HCT116 (cell line): Measurements from ENCODE around the gene EML3. TPM values are rescaled to one million over a fixed set of nuclear protein-coding genes. Genes with fewer than 3 reads are reported as not detected.

Experiments
- ATAC-seq: fragments of 200-7000 bp; cut with Tn5 transposase; 2 replicates; pipeline ENCODE4 v1.9.1; 2020; ENCODE audit warnings: mild to moderate bottlenecking, moderate library complexity
- BruUV-seq: library from RNA; stranded (reverse); fragments of 400-500 nt; replicated peaks from 2 replicates; lab custom pipeline; 2021; lab: Mats Ljungman, UMichigan
- CTCF ChIA-PET: fragments of 300-600 bp; sonication (Branson Sonifier 250); formaldehyde crosslinking; loops from one replicate; lab custom pipeline; 2021; ENCODE audit warnings: antibody characterized with exemption; lab: Charles Lee
- POLR2A ChIA-PET: fragments of 300-600, 350-600 bp; sonication (Branson Sonifier 250); formaldehyde crosslinking; loops from one replicate; lab custom pipeline; 2021; ENCODE audit warnings: antibody characterized with exemption; lab: Charles Lee
- RAD21 ChIA-PET, 2 experiments: fragments of 300-600 bp; sonication (Branson Sonifier 250); formaldehyde crosslinking; loops; one replicate each; lab custom pipeline; 2023; ENCODE audit warnings: low total read pairs in 2 of 2; ENCODE audit not compliant: uncharacterized antibody in 2 of 2, unreplicated experiment in 2 of 2, low non-redundant PET in 1 of 2; lab: Charles Lee
- DNase-seq: peaks from one replicate; pipeline ENCODE4 v3.0.0-alpha.2; 2010; ENCODE audit warnings: low read depth, low spot score
- H2AFZ ChIP-seq: fragments of 200-600 bp; shearing (Covaris generic), sonication (generic); 2 replicates; pipeline ENCODE4 v1.6.1; 2017; ENCODE audit warnings: low read depth, mixed run types, mixed read lengths, antibody characterized with exemption, low read length; ENCODE audit not compliant: poor library complexity, severe bottlenecking
- H3K27ac ChIP-seq: 2 replicates; pipeline ENCODE4 v1.5.1; 2012; ENCODE audit warnings: low read depth, low read length
- H3K27me3 ChIP-seq: fragments of 200-600 bp; sonication (generic); 2 replicates; pipeline ENCODE4 v1.6.1; 2016; ENCODE audit warnings: mixed run types, low read length, mixed read lengths; ENCODE audit not compliant: insufficient read depth
- H3K36me3 ChIP-seq, 2 experiments: fragments of 200-500 bp in 1 of 2; fragments of 200-600 bp in 1 of 2; sonication (Bioruptor generic) in 1 of 2; sonication (generic) in 1 of 2; 2 replicates each; pipeline versions ENCODE4 v1.5.1 to v1.6.1; 2014 to 2016; ENCODE audit warnings: low read length in 2 of 2, inconsistent platforms in 1 of 2, mixed read lengths in 1 of 2, mixed run types in 1 of 2; ENCODE audit not compliant: insufficient read depth in 2 of 2, control insufficient read depth in 1 of 2
- H3K4me1 ChIP-seq, 2 experiments: fragments of 200-600 bp in 1 of 2; sonication (generic) in 1 of 2; 2 replicates each; pipeline versions ENCODE4 v1.5.1 to v1.6.1; 2012 to 2017; ENCODE audit warnings: low read length in 2 of 2, inconsistent platforms in 1 of 2, mild to moderate bottlenecking in 1 of 2, mixed read lengths in 1 of 2, mixed run types in 1 of 2, moderate library complexity in 1 of 2; ENCODE audit not compliant: insufficient read depth in 2 of 2, control insufficient read depth in 1 of 2
- H3K4me2 ChIP-seq: fragments of 200-600 bp; sonication (generic); 2 replicates; pipeline ENCODE4 v1.6.1; 2017; ENCODE audit warnings: mixed run types, low read length, mixed read lengths
- H3K4me3 ChIP-seq, 2 experiments: fragments of 200-600 bp in 1 of 2; sonication (generic) in 1 of 2; replicated peaks in 1 of 2; 2 replicates each; pipeline ENCODE4 v1.5.1; 2011 to 2016; ENCODE audit warnings: low read length in 2 of 2, control low read depth in 1 of 2, low read depth in 1 of 2, mild to moderate bottlenecking in 1 of 2, mixed read lengths in 1 of 2, mixed run types in 1 of 2
- H3K79me2 ChIP-seq: fragments of 200-600 bp; sonication (generic); 2 replicates; pipeline ENCODE4 v1.6.1; 2017; ENCODE audit warnings: mild to moderate bottlenecking, mixed run types, low read length, moderate library complexity, mixed read lengths; ENCODE audit not compliant: insufficient read depth
- H3K9ac ChIP-seq: fragments of 200-600 bp; sonication (generic); 2 replicates; pipeline ENCODE4 v1.6.1; 2016; ENCODE audit warnings: low read length, mixed read lengths
- H3K9me2 ChIP-seq: fragments of 200-600 bp; sonication (generic), shearing (Covaris generic); 2 replicates; pipeline ENCODE4 v1.6.1; 2017; ENCODE audit warnings: mixed run types, mild to moderate bottlenecking, moderate library complexity; ENCODE audit not compliant: insufficient read depth
- H3K9me3 ChIP-seq, 2 experiments: fragments of 200-500 bp in 1 of 2; fragments of 200-600 bp in 1 of 2; sonication (Bioruptor generic) in 1 of 2; sonication (generic) in 1 of 2; 2 replicates each; pipeline ENCODE4 v1.6.1; 2014 to 2017; ENCODE audit warnings: low read length in 2 of 2, mixed read lengths in 2 of 2, inconsistent platforms in 1 of 2, low read depth in 1 of 2, mild to moderate bottlenecking in 1 of 2, mixed run types in 1 of 2, moderate library complexity in 1 of 2; ENCODE audit not compliant: control insufficient read depth in 1 of 2, insufficient read depth in 1 of 2
- H4K20me1 ChIP-seq: fragments of 200-600 bp; sonication (generic), shearing (Covaris generic); 2 replicates; pipeline ENCODE4 v1.6.1; 2017; ENCODE audit warnings: mixed run types, mild to moderate bottlenecking, moderate library complexity; ENCODE audit not compliant: insufficient read depth
- ATF3 ChIP-seq: IDR thresholded peaks from 2 replicates; pipeline ENCODE4 v1.6.1; 2012
- CBX3 ChIP-seq: IDR thresholded peaks from 2 replicates; pipeline ENCODE4 v1.6.1; 2012; ENCODE audit warnings: low read depth
- CTCF ChIP-seq, 3 experiments: fragments of 200-600 bp in 1 of 3; sonication (generic) in 1 of 3; IDR thresholded peaks in 2 of 3; conservative IDR thresholded peaks in 1 of 3; 2 replicates each; pipeline ENCODE4 v1.5.1; 2012 to 2017; ENCODE audit warnings: low read depth in 2 of 3, low read length in 2 of 3, antibody characterized with exemption in 1 of 3, borderline replicate concordance in 1 of 3, control low read depth in 1 of 3, mild to moderate bottlenecking in 1 of 3, mixed read lengths in 1 of 3, mixed run types in 1 of 3, moderate library complexity in 1 of 3; ENCODE audit not compliant: insufficient read depth in 1 of 3
- EGR1 ChIP-seq: IDR thresholded peaks from 2 replicates; pipeline ENCODE4 v1.6.1; 2012; ENCODE audit warnings: low read depth
- EZH2 ChIP-seq: fragments of 200-600 bp; sonication (generic); IDR thresholded peaks from 2 replicates; pipeline ENCODE4 v1.6.1; 2017; ENCODE audit warnings: antibody characterized with exemption, mixed run types
- EZH2phosphoT487 ChIP-seq: fragments of 200-600 bp; IDR thresholded peaks from 2 replicates; pipeline ENCODE4 v1.6.1; 2018; ENCODE audit warnings: antibody characterized with exemption, borderline replicate concordance
- FOSL1 ChIP-seq: IDR thresholded peaks from 2 replicates; pipeline ENCODE4 v1.6.1; 2012; ENCODE audit warnings: low read depth
- JUND ChIP-seq: IDR thresholded peaks from 2 replicates; pipeline ENCODE4 v1.6.1; 2012
- MAX ChIP-seq: IDR thresholded peaks from 2 replicates; pipeline ENCODE4 v1.6.1; 2012
- POLR2A ChIP-seq: IDR thresholded peaks from 2 replicates; pipeline ENCODE4 v1.7.0; 2011; ENCODE audit warnings: borderline replicate concordance; ENCODE audit not compliant: insufficient read depth, insufficient read length; ENCODE audit errors: extremely low read depth
- POLR2AphosphoS5 ChIP-seq: IDR thresholded peaks from 2 replicates; pipeline ENCODE4 v1.6.1; 2011; ENCODE audit warnings: mild to moderate bottlenecking, low read depth, low read length, moderate library complexity
- REST ChIP-seq: IDR thresholded peaks from 2 replicates; pipeline ENCODE4 v1.6.1; 2012; ENCODE audit warnings: low read depth
- SIN3A ChIP-seq: IDR thresholded peaks from 2 replicates; pipeline ENCODE4 v1.6.1; 2012; ENCODE audit warnings: low read depth
- SP1 ChIP-seq: IDR thresholded peaks from 2 replicates; pipeline ENCODE4 v1.6.1; 2012; ENCODE audit warnings: low read depth
- TCF7L2 ChIP-seq: IDR thresholded peaks from 2 replicates; pipeline ENCODE4 v1.7.0; 2011; ENCODE audit warnings: borderline replicate concordance, inconsistent platforms; ENCODE audit not compliant: insufficient read depth, insufficient read length; ENCODE audit errors: extremely low read depth
- YY1 ChIP-seq: IDR thresholded peaks from 2 replicates; pipeline ENCODE4 v1.6.1; 2011; ENCODE audit warnings: low read length, low read depth, moderate library complexity, mild to moderate bottlenecking; ENCODE audit not compliant: insufficient replicate concordance; ENCODE audit errors: extremely low read depth
- ZFX ChIP-seq: fragments of 450-650 bp; IDR thresholded peaks from 2 replicates; pipeline ENCODE4 v1.6.1; 2017
- intact Hi-C: fragments of 100-400 bp; cut with micrococcal nuclease; formaldehyde crosslinking; loops from 2 replicates; pipeline ENCODE4 v1.10.0; 2022
- total RNA-seq: library from RNA; stranded (reverse); gene quantifications from one replicate; pipeline ENCODE4 v1.2.1, GENCODE V29; 2021; ENCODE audit not compliant: unreplicated experiment
- TF ChIP-seq, protein P1 (sequence below): IDR thresholded peaks from 2 replicates; pipeline ENCODE4 v1.6.1; 2011; ENCODE audit warnings: mild to moderate bottlenecking, low read length, moderate library complexity; ENCODE audit not compliant: insufficient replicate concordance; ENCODE audit errors: extremely low read depth

The EML3 gene
- total RNA-seq, 1 experiment from 2014 or later: 124 TPM

DNA sequence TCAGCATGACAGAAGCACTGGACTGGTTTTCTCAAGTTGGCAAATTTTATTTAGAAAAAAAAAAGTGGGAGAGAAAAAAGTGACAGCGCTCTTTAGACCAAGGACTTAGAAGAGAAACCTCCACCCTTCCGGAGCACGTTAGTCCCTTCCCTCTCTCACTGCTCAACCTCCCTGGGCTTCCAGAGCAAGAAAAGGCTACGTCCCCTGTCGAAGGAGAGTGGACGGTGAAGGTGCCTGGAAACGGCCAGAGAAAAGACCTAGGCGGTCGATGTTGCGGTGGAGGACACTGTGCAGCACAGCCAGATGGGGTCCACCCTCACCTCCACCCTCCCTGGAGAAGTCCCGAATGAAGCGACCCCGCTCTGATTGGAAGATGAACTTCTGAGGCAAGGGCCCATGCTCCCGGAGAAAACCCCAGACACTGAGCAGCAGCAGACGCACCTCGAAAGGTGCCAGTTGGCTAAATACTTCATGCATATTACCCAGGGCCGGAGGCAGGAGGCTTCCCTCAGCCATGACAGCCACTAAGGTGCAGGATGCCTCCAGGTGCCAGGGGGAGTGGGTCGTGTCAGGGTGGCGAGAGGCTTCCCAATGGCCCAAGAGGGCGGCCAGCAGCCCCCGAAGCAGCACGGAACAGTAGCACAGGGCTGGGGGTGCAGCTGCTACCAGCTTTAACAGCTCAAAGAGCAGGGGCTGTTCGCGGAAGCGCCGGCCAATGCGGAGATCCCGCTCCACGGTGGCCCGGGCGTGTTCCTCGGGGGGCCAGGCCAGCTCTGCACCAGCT is 34.4 kb upstream of the EML3 start:
- ATAC-seq: peak; percentile 21
- H3K36me3 ChIP-seq: peaks cover 10 to 22% of the 10 kb centered on the region in 2 experiments; a peak in 3 of 4 replicates
- CTCF ChIA-PET: interaction anchor here (1.6 kb wide), 1 partner anchor 222 kb away, joined by 4 read pairs; no protein-coding TSS in a partner anchor
- no peaks in the 10 kb centered on the region for H3K27me3 ChIP-seq
- no peak overlapping the region for H3K9ac ChIP-seq
- no peak overlapping the region for H2AFZ ChIP-seq
- H3K4me1 ChIP-seq: peaks cover 11 to 24% of the 10 kb centered on the region in 2 experiments
- no peaks in the 10 kb centered on the region for H4K20me1 ChIP-seq
- H3K79me2 ChIP-seq: peaks cover 65% of the 10 kb centered on the region
- BruUV-seq: no TSS peak
- intact Hi-C loops: loop anchor here (5.0 kb wide), 1 partner anchor 35 kb away; the partner anchor contains the start of genes EML3 and ROM1
- peak overlapping the region; percentile 41; the same call in 1 of the 2 replicates for H3K27ac ChIP-seq
- peak overlapping the region; percentile 84 for H3K4me2 ChIP-seq
- H3K4me3 ChIP-seq: no peak overlapping the region
- DNase-seq: no peak
- POLR2A ChIA-PET: interaction anchor here (0.8 to 14.1 kb wide), 5 partner anchors 8 to 194 kb away, joined by 3 to 195 read pairs (median 5); partner anchors contain the start of genes B3GAT3, C11orf98 and CSKMT
- H3K9me3 ChIP-seq: no peaks in the 10 kb centered on the region
- RAD21 ChIA-PET: interaction anchor here in 1 of 2 experiments (0.6 kb wide), 1 partner anchor 247 kb away, joined by 3 read pairs; no protein-coding TSS in a partner anchor
- no peaks in the 10 kb centered on the region for H3K9me2 ChIP-seq
- TF ChIP-seq FOSL1: no peak; the same call in 1 of the 2 replicates
- TF ChIP-seq JUND: no peak
- TF ChIP-seq POLR2A: no peak
- TF ChIP-seq, protein P1, sequence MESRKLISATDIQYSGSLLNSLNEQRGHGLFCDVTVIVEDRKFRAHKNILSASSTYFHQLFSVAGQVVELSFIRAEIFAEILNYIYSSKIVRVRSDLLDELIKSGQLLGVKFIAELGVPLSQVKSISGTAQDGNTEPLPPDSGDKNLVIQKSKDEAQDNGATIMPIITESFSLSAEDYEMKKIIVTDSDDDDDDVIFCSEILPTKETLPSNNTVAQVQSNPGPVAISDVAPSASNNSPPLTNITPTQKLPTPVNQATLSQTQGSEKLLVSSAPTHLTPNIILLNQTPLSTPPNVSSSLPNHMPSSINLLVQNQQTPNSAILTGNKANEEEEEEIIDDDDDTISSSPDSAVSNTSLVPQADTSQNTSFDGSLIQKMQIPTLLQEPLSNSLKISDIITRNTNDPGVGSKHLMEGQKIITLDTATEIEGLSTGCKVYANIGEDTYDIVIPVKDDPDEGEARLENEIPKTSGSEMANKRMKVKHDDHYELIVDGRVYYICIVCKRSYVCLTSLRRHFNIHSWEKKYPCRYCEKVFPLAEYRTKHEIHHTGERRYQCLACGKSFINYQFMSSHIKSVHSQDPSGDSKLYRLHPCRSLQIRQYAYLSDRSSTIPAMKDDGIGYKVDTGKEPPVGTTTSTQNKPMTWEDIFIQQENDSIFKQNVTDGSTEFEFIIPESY: no peak
- no peak for TF ChIP-seq ATF3
- TF ChIP-seq REST: no peak
- TF ChIP-seq ZFX: no peak
- TF ChIP-seq EZH2: no peak
- no peak for TF ChIP-seq TCF7L2
- no peak for TF ChIP-seq CBX3
- no peak for TF ChIP-seq SP1
- TF ChIP-seq SIN3A: no peak
- no peak for TF ChIP-seq YY1
- no peak for TF ChIP-seq EZH2phosphoT487
- no peak for TF ChIP-seq POLR2AphosphoS5
- TF ChIP-seq EGR1: no peak
- no peak for TF ChIP-seq MAX
- no peak for TF ChIP-seq CTCF (IDR thresholded peaks at IDR 0.05 in 2 of 3, conservative IDR thresholded peaks at IDR 0.05 in 1 of 3; ENCODE audit: borderline replicate concordance in 1 of 3, insufficient read depth in 1 of 3, low read depth in 2 of 3, low read length in 2 of 3)
